Activated CD8-positive, alpha-beta memory T cell treated with anti-CD3 and anti-CD28 coated beads, Interleukin-2, amount 50 U/mL, for 1 hour (primary cell): ENCODE data around the gene SNTB2.

ENCODE experiments used
- DNase-seq: peaks from one replicate; pipeline ENCODE4 v3.0.0-alpha.2; 2020; ENCODE audit errors: extremely low read depth

Gene SNTB2

DNA sequence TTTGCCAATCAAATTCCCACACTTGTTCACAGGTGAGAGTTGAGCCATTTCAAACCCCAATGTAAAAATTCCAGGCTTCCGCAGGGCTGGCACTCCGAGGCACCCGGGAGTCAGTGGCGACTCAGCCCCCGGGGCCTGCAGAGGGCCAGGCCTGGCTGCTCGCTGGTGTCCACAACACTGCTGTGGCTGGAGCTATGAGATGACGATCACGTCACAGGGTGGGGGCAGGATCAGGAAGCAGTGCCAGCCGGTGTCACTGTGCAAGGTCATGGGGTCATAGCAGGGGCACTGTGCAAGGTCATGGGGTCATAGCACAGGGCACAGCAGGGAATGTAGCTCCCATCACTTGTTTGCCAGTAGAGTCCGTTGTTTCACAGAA is 131.9 kb downstream of the SNTB2 start:
- DNase-seq, result no peak

DNA sequence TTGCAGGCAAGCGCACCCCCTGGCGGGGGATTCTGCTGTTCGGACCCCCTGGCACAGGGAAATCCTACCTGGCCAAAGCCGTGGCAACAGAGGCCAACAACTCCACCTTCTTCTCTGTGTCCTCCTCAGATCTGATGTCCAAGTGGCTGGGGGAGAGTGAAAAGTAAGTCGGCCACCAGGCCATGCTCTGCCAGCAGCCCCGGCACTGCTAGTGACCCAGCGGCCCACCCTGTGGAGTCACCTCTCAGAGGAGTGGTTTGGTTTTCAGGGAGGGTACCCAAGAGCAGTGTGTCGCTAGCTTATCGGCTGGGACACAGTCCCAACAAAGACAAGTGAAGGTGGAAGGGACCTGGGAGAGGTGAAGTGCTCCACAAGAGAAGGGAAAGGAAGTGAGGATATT is 132.4 kb downstream of the SNTB2 start:
- no peak for DNase-seq

DNA sequence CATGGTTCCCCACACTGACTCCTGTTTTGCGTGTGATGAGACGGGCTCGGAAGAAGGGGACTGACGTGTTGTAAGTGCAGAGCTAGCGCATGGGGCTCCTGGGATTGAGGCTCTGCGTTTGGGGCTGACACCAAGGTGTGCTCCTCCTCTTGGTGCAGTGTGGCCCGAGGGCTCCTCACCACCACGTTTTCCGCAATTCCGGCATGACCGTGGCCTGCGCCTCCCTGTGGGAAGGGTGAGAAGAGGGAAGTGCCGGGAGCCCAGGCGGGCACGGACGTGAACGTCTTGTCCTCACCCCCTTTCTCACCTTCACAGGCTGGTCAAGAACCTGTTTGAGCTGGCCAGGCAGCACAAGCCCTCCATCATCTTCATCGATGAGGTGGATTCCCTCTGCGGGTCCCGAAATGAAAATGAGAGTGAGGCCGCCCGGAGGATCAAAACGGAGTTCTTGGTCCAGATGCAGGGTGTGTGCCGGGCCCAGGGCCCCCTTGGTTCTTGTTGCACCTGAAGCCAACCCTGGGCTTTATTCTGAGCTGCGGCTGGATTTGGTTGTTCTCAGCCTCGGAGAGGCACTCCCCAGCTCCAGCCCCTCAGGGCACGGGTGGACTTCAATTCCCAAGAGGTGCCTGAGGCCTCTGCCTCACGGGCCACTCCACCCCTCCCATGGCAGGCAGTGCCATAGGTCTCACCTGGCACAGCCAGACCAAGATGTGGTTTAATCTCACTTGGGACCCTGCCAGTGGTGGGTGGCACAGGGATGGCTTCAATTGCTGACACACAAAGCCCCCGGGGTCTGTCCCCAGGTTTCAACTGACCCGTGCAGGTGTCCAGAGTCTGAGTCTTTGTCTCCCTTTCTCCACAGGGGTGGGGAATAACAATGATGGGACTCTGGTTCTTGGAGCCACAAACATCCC is 133.1 kb downstream of the SNTB2 start:
- no peak for DNase-seq

DNA sequence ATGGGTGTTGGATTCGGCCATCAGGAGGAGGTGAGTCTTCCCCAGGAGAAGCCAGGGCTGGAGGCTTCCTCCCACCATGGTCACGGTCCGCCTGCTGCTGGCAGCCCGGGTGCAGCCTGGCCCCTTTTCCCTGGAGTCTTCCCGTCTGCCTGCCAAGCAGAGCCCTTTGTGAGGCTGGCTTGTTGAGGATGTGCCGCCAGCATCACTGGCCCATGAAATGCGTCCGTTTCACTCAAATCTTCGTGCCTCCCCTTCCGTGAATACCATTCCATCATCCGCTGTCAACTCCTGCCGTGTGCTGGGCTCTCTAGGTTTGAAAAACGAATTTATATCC is 133.7 kb downstream of the SNTB2 start:
- no peak for DNase-seq

DNA sequence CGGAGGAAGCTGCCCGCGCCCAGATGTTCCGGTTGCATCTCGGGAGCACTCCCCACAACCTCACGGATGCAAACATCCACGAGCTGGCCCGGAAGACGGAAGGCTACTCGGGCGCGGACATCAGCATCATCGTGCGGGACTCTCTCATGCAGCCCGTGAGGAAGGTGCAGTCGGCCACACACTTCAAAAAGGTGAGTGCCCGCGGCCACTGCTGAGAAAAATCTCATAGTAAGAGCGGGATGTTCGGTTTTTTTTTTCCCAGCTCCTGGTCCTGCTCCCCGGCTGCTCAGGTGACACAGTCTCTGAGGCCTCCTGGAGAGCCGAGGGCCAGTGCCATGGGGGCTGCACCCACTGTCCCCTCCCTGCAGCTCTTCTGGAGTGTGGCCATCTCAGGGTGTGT is 134.1 kb downstream of the SNTB2 start:
- no peak for DNase-seq

DNA sequence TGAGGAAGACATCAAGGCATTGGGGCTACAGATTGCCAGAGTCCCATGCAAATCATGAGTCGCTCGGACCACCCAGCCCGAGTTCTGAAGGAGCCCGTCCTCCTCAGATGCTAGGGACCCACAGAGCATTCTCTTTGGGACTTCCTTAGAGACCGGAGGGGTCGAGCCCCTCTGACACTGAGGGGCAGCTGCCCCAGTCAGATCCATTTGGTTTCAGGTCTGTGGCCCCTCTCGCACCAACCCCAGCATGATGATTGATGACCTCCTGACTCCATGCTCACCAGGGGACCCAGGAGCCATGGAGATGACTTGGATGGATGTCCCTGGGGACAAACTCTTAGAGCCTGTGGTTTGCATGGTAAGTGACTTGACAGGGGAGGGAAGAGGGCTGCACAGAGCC is 135.4 kb downstream of the SNTB2 start:
- no peak for DNase-seq

DNA sequence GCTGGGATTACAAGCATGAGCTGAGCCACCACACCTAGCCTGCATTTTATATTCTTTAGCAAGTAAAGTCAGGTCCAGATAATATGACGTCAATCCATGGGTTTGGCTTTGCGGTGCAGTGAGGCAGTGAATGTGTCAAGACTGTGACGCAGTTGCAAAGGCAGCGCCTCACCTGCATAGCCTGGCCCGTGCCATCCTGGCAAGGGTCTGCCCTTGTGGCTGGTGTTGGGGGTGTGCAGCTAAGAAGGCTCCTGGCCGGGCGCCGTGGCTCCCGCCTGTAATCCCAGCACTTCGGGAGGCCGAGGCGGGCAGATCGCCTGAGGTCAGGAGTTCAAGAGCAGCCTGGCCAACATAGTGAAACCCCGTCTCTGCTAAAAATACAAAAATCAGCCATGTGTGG is 136.5 kb downstream of the SNTB2 start:
- no peak for DNase-seq

- no peak for DNase-seq
These were observed 137.1 kb downstream of the SNTB2 start for GRCh38 chr16:69324013-69324531.

DNA sequence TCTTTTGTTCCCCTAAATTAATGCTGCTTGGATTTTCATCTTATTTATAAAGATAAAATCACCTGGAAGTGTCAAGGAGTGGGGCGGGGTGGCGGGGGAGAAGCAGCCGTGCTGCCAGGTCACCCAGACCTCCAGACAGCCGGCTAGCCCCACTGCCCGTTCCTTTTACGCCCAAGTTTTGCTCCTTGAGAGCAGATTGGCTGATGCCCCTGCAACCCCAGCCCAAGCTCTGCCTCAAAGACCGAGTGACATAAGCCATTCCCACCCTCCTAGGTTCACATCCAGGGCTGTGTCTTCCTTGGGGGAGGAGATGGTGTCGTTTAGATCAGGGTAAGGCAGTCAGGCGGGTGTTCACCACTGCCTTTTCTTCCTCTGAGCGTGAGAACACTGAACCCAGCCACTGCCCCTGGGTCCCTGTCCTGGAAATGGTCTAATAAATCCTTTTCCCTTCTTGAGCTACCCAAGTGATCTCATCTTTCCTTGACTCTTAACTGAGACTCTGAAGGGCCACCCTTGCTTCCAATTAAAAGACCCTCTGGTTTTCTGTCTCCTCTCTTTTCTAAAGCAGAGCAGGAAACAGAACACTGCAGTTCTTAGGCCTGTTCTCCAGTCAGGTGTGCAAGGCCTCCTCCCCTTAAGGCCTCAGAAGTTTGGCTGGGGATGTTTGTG is 137.8 kb downstream of the SNTB2 start:
- DNase-seq, result no peak

- no peak for DNase-seq
These were observed 138.8 kb downstream of the SNTB2 start for GRCh38 chr16:69325784-69326171.

DNA sequence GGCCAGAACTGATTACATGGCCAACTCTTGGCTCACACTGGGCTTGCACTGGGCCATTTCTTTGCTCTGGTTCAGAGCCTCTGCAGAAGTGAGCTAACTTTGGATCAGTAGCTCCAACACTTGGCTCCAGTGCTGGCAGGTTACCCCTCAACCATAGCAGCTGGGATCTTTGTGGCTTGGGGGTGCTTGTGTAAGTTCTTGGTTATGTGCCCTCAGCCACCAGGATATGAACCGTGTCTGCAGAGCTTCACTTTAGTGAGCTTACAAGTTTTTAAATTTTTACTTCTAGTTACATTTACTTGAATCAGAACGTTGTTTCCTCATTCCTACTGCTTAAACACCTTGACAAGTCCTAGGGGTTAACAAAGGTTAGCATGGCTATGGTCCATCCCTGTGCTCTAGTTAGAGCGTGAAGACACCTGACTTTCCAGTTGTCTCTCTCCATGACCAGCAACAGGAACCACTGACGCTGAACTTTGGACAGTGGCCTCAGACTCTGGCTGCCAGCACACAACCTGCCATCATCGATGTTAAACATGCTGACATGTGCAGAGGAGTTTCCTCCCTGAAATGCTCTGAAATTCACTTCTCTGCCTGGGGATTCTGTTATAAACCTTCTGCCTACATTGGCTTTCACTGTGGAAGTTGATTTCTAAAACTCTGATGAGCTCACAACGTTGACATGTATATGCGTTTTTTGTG is 139.4 kb downstream of the SNTB2 start:
- DNase-seq, result no peak

GRCh38 chr16:69327585-69328310 is 140.8 kb downstream of the SNTB2 start:
- DNase-seq, result no peak

- no peak for DNase-seq
These were observed 141.9 kb downstream of the SNTB2 start for GRCh38 chr16:69328854-69329316.

DNA sequence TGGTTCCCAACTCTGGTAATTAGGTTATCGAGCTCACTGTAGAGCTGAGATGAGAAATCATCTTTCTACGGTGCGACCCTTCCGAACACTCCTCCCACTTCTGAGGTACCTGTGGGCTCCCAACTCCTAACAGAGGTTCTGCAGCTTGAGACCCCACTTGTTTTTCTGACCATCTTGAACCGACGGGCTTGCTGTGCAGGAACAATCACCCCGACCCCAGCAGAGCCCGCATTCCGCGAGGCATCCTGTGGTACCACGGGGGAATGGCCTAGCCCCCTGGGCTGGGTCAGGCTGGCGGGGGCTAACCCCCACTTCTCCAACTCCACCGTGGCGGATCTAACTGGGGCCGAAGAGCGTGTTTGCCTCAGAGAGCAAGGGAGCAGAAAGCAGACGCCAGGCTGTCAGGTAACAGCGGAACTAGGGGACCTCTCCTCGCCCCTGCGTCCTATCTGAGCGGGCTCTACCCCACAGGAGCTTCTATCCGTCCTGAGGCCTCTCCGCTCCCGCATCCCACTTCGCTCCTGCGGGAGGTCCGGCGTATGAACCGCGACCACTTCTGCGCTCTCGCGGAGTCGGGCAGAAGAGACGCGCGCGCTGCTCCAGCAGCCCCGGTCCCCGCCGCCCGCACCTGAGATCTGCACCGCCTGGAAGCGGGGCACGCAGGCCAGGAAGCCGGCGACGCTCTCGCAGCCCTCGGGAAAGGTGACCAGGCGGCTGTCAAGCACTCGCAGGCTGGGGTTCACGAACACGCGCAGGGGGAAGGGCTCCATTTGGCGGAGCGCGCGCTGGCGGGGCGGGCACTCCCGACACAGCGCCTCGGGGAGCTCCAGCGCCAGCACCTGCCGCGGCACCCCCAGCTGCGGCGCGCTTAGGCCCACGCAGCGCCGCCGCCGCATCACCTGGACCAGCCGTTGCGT is 142.7 kb downstream of the SNTB2 start:
- DNase-seq, result no peak

- peak; percentile 45 for DNase-seq
These were observed 143.5 kb downstream of the SNTB2 start, which contains the start of gene PDF for GRCh38 chr16:69330286-69331109. Gene PDF (minus strand): TSS chr16:69330588. CDS start chr16:69330570, 18 bp downstream.

GRCh38 chr16:69334696-69335095 is 147.7 kb downstream of the SNTB2 start:
- DNase-seq, result no peak

- no peak for DNase-seq
These were observed 151.8 kb downstream of the SNTB2 start for GRCh38 chr16:69338557-69339288.

DNA sequence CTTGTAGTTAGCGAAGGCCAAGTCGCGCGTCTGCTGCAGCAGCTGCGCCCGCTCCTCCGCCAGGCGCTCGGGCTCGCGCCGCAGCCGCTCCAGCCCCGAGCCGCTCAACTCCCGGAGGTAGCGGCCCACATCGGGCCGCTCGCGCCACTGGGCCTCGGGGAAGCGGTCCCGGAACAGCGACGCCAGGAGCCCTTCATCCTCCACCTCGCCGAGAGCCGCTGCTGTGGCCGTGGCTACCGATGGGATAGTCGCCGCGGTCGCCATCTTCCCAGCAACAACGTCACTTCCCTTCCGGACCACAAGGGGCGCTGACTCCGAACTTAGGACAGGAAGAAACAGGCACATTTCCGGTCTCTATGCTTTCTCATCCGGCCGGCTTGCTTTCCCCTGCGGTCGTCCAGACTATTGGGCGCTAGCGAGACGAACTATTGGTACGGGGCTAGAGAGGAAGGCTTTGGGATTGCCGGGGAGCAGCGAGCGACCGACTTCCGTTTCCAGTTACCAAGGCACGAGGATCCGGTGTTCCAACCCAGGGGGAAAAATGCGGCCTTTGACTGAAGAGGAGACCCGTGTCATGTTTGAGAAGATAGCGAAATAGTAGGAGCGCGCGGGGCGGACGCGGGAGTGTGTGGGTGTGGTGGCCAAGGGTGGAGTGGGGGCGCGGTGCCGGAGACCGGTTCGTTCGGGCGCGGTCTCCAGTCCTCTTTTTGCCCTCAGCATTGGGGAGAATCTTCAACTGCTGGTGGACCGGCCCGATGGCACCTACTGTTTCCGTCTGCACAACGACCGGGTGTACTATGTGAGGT is 152.5 kb downstream of the SNTB2 start, which contains the start of the genes COG8 and NIP7:
Gene COG8, minus strand, starts transcription at position 276 of the 806 bp plus-strand sequence. Its CDS starts 12 bp downstream, at position 264.
Gene NIP7, plus strand, starts transcription at position 484 of the 806 bp plus-strand sequence. Its CDS starts 58 bp downstream, at position 542.
- peak; percentile 80 for DNase-seq
